BJ (cell line): Measurements from ENCODE around the gene KCNMB4. TPM values are rescaled to one million over a fixed set of nuclear protein-coding genes. Genes with fewer than 3 reads are reported as not detected.

Source experiments
- CTCF ChIA-PET: fragments of 350-600 bp; formaldehyde crosslinking; extraction: SDS; loops from one replicate; lab custom pipeline; 2021; ENCODE audit warnings: antibody characterized with exemption, inconsistent platforms; lab: Yijun Ruan, JAX
- POLR2A ChIA-PET: fragments of 300-600 bp; sonication (Branson Sonifier 250); formaldehyde crosslinking; extraction: SDS; loops from one replicate; lab custom pipeline; 2021; ENCODE audit warnings: antibody characterized with exemption; lab: Charles Lee
- DNase-seq: peaks from one replicate; pipeline ENCODE4 v3.0.0-alpha.2; 2011; ENCODE audit warnings: low read depth
- H3K27me3 ChIP-seq: 2 replicates; pipeline ENCODE4 v1.6.0; 2011; ENCODE audit warnings: low read length; ENCODE audit not compliant: control insufficient read depth, insufficient read depth
- H3K36me3 ChIP-seq: 2 replicates; pipeline ENCODE4 v1.5.1; 2011; ENCODE audit warnings: low read length; ENCODE audit not compliant: control insufficient read depth, insufficient read depth
- H3K4me3 ChIP-seq: 2 replicates; pipeline ENCODE4 v1.5.1; 2011; ENCODE audit warnings: low read depth, mild to moderate bottlenecking, control low read depth, low read length
- polyA plus RNA-seq: library from polyadenylated mRNA; depleted of rRNA; stranded (reverse); fragments of >200 nt; gene quantifications from 2 replicates; pipeline ENCODE4 v1.2.3, GENCODE V29; 2011
- TF ChIP-seq, protein P1 (sequence below): IDR thresholded peaks from 2 replicates; pipeline ENCODE4 v1.5.1; 2011; ENCODE audit warnings: low read depth, mild to moderate bottlenecking, control low read depth, inconsistent platforms, low read length, moderate library complexity; ENCODE audit not compliant: insufficient read depth

Gene KCNMB4
- polyA plus RNA-seq, 1 experiment, result 1.5 TPM

DNA sequence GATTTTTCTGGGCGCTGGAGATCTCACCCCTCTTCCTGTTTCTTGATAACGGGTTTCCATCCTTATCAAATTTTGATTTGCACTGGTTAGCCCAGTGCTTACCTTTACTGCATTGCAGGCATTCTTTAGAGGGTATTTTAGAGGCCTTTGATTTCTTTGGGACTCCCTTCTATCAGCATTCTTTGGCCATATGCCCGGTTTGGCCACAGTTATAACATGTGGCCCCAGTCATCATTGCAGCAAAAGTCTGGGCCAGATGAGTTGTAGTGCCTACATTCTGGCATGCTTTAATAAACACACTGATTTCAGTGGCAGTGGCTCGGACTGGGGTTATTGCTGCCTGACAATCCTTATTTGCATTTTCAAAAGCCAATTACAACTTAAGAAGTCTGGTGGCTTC lies 82.3 kb downstream of the KCNMB4 start:
- TF ChIP-seq, protein P1, sequence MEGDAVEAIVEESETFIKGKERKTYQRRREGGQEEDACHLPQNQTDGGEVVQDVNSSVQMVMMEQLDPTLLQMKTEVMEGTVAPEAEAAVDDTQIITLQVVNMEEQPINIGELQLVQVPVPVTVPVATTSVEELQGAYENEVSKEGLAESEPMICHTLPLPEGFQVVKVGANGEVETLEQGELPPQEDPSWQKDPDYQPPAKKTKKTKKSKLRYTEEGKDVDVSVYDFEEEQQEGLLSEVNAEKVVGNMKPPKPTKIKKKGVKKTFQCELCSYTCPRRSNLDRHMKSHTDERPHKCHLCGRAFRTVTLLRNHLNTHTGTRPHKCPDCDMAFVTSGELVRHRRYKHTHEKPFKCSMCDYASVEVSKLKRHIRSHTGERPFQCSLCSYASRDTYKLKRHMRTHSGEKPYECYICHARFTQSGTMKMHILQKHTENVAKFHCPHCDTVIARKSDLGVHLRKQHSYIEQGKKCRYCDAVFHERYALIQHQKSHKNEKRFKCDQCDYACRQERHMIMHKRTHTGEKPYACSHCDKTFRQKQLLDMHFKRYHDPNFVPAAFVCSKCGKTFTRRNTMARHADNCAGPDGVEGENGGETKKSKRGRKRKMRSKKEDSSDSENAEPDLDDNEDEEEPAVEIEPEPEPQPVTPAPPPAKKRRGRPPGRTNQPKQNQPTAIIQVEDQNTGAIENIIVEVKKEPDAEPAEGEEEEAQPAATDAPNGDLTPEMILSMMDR, result no peak
- H3K36me3 ChIP-seq, result no peaks in the 10 kb centered on the region
- no peaks in the 10 kb centered on the region for H3K27me3 ChIP-seq
- CTCF ChIA-PET, result no interaction called here
- POLR2A ChIA-PET, result no interaction called here
- H3K4me3 ChIP-seq, result no peak overlapping the region
- DNase-seq, result no peak

DNA sequence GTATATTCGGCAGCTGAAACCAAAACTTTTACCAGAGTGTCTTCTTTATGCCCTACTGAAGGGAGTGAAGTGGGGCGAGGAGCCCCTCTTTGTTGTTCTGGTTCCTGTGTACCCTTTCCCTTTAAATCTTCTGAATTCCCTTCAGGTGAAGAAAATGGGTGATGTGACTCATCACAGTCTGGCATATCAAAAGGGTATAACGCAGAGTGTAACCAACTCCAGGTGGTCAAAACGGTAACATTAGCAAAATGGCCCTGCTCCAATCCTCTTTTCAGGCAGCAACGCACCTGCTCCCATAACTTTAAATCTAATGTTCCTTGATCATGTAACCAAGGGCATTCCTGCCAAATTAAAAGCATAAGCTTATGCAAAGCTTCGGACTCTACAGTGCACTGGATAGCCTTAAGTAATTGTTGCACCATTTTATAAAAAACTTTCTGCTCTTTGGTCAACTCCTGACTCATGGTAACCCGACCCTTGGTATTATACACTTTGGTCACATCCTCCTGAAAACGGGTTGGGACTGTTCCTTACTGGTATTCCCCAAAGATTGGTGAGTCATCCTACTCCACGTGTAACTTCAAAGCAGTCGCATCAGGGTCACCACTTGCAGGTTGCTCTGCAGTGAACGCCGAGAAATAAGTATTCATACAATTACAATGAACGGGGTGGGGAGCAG lies 83.1 kb downstream of the KCNMB4 start:
- Histone ChIP-seq H3K27me3 (no peaks in the 10 kb centered on the region), H3K36me3 (no peaks in the 10 kb centered on the region), H3K4me3 (no peak overlapping the region)
- TF ChIP-seq, protein P1, result no peak
- CTCF ChIA-PET, result no interaction called here
- peak; percentile 9 for DNase-seq
- POLR2A ChIA-PET, result no interaction called here

DNA sequence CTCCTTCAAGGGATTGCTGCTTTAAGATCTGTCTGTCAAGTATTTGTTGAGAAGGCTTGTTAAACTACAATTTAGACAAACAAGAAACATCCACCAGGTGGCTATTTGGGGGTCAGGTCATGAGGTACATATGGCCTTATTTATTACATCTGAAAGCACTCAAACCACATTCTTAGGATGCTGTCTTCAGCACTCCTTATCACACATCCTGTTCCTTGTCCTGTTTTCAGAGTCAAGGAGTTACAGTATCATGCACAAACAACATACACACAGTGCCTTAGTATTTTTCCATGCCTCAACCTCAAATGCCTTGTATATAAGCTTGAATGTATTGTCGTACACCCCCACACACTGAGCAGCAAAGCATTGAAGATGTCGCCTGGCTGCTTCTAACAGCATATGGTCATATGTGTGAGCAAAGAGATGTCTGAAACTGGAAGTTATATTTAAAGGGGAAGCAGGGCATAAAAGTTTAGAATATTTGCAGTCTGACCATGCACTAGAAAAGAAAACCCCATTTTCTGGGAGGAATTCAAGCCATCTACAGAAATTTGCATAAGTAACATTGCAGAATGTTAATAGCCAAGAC lies 83.8 kb downstream of the KCNMB4 start:
- DNase-seq, result no peak
- Histone ChIP-seq H3K27me3 (no peaks in the 10 kb centered on the region), H3K36me3 (no peaks in the 10 kb centered on the region), H3K4me3 (no peak overlapping the region)
- TF ChIP-seq, protein P1, result no peak
- CTCF ChIA-PET, result interaction anchor here (1.5 kb wide), 1 partner anchor 38 kb away, joined by 3 read pairs; no protein-coding TSS in a partner anchor
- POLR2A ChIA-PET, result no interaction called here

- TF ChIP-seq, protein P1, result no peak
- no peaks in the 10 kb centered on the region for H3K36me3 ChIP-seq
- ChIA-PET CTCF (no interaction called here), POLR2A (no interaction called here)
- no peak for DNase-seq
- no peak overlapping the region for H3K4me3 ChIP-seq
- no peaks in the 10 kb centered on the region for H3K27me3 ChIP-seq
Observed at GRCh38 chr12:70451528-70451927, 85.4 kb downstream of the KCNMB4 start.

DNA sequence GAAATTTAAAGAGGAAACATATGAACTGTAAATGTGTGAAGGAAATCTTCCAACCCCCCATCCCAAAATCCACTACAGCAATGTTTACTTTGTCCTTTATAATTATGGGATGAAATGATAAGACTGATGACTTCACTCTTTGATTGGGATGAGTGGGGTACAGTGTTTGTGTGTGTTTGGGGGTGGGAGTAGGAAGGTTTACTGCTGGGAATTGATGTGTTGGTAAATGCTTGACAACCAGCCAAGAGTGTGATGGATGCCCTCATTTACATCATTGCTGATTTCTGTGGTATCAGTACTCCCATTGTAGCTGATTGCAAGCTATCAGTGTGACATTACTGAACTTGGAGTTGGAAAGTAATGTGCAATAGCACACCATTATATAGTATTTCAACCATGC lies 90.9 kb downstream of the KCNMB4 start:
- H3K36me3 ChIP-seq, result no peaks in the 10 kb centered on the region
- TF ChIP-seq, protein P1, result no peak
- no peak for DNase-seq
- H3K4me3 ChIP-seq, result no peak overlapping the region
- CTCF ChIA-PET, result no interaction called here
- POLR2A ChIA-PET, result no interaction called here
- H3K27me3 ChIP-seq, result no peaks in the 10 kb centered on the region; the same call in 1 of the 2 replicates
